SJCRH30 (cell line): ENCODE measurements around the gene ENTREP3. TPM values are rescaled to one million over a fixed set of nuclear protein-coding genes. Genes with fewer than 3 reads are reported as not detected.
A peak's percentile ranks its signal among the peaks of the same experiment; 100 is the strongest.
"Not testable (repeated sequence)": the region's sequence is repeated elsewhere in the genome, so short reads cannot be mapped to it uniquely, and the experiment has no call there.

Experiments
- DNase-seq, 2 experiments: peaks; one replicate each; pipeline ENCODE4 v3.0.0-alpha.2; 2015 to 2020
- H3K27ac ChIP-seq: fragments of 250-450 bp; sonication (Bioruptor Pico); 2 replicates; pipeline ENCODE4 v1.5.1; 2020; ENCODE audit warnings: mild to moderate bottlenecking, moderate library complexity
- H3K27me3 ChIP-seq: fragments of 250-450 bp; sonication (Bioruptor Pico); 2 replicates; pipeline ENCODE4 v1.5.1; 2020; ENCODE audit warnings: mild to moderate bottlenecking, moderate library complexity
- H3K36me3 ChIP-seq: fragments of 250-450 bp; sonication (Bioruptor Pico); 2 replicates; pipeline ENCODE4 v1.5.1; 2020; ENCODE audit warnings: mild to moderate bottlenecking, moderate library complexity
- H3K4me1 ChIP-seq: fragments of 250-450 bp; sonication (Bioruptor Pico); 2 replicates; pipeline ENCODE4 v1.5.1; 2020; ENCODE audit warnings: mild to moderate bottlenecking, moderate library complexity
- H3K4me3 ChIP-seq: fragments of 250-450 bp; sonication (Bioruptor Pico); 2 replicates; pipeline ENCODE4 v1.5.1; 2020; ENCODE audit warnings: mild to moderate bottlenecking, moderate library complexity
- H3K9me3 ChIP-seq: fragments of 250-450 bp; sonication (Bioruptor Pico); replicated peaks from 2 replicates; pipeline ENCODE4 v1.5.1; 2020; ENCODE audit warnings: mild to moderate bottlenecking, moderate library complexity
- total RNA-seq: library from RNA; depleted of rRNA; stranded (reverse); fragments of >200 nt; shearing (Covaris generic); gene quantifications from 2 replicates; pipeline ENCODE4 v1.2.3, GENCODE V29; 2014

ENTREP3 gene
- total RNA-seq, 1 experiment from 2014 or later = 12.7 TPM

DNA sequence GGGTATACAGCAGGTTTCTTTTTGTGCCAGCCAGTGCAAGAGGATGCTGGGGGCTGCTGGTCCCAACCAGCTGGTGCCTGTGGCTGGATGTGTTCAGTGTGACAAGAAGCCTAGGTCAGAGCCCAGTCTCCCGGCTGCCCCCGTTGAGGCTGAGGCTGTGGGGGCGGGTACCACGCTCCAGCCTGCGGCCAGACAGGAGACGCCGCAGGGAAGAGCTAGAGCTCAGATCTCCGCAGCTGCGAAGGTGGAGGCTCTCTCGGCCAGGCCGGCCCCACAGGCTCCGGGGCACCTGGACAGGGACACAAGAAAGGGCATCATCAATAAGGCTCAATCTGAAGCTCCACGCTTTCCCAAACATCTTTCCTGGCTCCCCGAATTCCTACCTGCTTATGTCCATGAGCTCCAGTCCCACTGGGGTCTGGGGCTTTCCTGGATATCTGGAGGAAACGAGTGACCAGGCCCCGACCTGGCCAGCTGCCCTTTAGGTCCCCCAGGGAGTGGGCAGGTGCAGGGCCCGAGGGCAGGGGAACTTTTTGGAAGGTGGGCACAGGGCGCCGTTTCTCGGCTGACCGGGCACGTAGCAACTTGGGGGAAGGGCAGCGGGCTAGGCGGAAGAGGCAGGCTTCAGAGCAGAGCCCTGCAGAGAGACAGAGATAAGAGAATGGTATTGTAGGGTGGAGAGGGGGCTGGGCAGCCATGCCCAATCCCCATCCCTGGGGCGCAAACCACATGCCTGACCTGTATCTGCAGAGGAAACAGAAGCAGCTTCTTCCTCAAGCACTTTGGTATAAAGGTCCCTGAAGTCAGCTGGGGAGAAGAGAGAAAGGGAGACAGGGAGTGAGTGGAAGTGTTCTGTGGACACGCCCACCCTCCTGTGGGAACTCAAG is 7.4 kb downstream of the ENTREP3 start:
- H3K9me3 ChIP-seq = no peaks in the 10 kb centered on the region

DNA sequence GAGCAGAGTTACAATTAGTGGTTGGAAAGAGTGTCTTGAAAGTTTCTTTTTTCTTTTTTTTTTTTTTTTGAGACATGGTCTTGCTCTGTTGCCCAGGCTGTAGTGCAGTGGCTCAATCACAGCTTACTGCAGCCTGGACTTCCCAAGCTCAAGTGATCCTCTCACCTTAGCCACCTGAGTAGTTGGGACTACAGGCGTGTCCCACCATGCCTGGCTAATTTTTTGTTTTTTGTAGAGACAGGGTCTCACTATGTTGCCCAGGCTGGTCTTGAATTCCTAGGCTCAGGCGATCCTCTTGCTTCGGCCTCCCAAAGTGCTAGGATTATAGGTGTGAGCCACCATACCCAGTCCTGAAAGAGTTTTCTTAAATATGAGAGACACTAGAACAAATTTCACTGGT is 8.5 kb downstream of the ENTREP3 start:
- H3K36me3 ChIP-seq, H3K27ac ChIP-seq, H3K27me3 ChIP-seq, H3K4me1 ChIP-seq, H3K4me3 ChIP-seq, H3K9me3 ChIP-seq, DNase-seq: not testable (repeated sequence)

More for the DNA sequence above, 7.4 kb downstream of the ENTREP3 start:
- no peaks in the 10 kb centered on the region for H3K27me3 ChIP-seq
- H3K27ac ChIP-seq = no peak overlapping the region
- DNase-seq = no peak
- H3K4me3 ChIP-seq = no peak overlapping the region
- H3K36me3 ChIP-seq = no peaks in the 10 kb centered on the region
- peaks cover 4% of the 10 kb centered on the region; the same call in 1 of the 2 replicates for H3K4me1 ChIP-seq

DNA sequence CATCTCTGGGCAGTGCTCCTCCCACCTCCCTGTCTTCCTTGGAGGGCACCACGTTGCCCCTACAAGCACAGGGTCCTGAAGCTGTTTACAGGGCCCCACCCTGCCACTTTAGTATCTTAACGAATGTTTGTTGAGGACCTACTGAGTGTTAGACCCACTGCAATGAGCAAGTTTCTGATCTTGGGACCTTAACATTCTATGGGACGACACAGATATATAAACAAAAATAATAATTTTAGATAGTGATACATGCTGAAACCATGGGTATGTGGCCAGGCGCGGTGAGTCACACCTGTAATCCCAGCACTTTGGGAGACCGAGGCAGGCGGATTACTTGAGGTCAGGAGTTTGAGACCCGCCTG is 10.1 kb downstream of the ENTREP3 start:
- no peaks in the 10 kb centered on the region for H3K36me3 ChIP-seq
- H3K4me1 ChIP-seq = peaks cover 9% of the 10 kb centered on the region; the same call in 1 of the 2 replicates
- H3K9me3 ChIP-seq = no peaks in the 10 kb centered on the region
- peak overlapping the region; percentile 89 for H3K27ac ChIP-seq
- H3K27me3 ChIP-seq = no peaks in the 10 kb centered on the region
- no peak for DNase-seq
- peak overlapping the region; percentile 68 for H3K4me3 ChIP-seq

DNA sequence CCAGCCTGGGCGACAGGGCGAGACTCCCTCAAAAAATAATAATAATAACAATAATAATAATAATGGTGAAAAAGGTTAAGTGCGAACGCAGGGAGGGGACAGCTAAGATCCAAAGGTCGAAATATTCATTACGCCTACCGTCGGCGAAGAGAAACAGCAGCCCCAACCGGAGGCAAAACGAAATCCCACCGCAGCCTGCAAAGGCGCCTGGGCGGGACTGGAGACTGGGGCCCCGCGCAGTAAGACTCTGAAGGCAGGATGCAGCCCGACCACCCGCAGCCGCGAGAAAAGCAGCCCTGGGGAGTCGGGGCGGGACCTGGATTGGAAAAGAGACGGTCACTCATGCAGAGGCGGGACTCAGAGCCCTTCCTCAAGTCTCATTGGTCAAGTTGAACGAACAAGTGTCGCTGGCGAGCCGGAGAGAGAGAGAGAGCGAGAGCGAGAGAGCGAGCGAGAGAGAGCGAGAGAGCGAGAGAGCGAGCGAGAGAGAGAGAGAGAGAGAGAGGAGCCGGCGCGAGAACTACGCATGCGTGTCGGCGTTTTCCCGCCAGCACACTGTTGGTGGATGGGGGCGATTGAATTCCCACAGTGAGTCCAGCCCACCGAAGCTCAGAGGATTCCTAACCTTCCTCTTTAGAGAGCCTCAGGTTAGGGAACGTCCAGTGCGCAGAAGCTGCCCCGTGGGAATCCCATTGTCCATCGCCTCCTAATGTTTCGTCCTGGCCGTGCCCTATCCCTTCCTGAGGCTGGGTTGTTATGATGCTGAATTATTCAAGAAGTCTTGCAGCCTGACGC is 10.7 kb downstream of the ENTREP3 start:
- Histone ChIP-seq H3K4me1 (peaks cover 9% of the 10 kb centered on the region; the same call in 1 of the 2 replicates), H3K27me3 (no peaks in the 10 kb centered on the region), H3K36me3 (no peaks in the 10 kb centered on the region), H3K27ac (peak overlapping the region; percentile 89), H3K9me3 (no peaks in the 10 kb centered on the region), H3K4me3 (peak overlapping the region; percentile 68)
- DNase-seq = peak; percentile 99

DNA sequence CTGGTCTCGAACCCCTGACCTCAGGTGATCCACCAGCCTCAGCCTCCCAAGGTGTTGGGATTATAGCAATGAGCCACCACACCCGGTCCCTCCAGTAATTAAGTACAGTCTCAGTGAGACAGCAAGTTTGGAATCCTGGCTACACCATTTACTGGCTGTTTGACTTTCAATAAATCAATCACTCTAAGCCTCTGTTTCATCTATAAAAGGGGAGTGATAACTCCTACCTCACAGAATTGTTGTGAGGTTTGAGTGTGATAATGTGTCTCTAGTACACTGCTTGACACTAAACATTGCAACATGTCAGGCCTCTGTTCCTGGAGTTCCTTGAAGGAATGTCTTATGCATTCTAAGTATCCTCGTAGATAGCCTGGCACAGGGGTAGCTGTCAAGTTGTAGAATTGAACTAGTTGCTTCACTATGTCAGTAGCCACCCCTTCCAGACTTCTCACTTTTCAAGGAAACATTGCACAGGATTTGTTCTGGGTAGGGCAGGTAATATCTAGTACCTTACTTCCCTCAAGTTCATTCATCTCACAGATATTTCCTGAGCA is 12.4 kb downstream of the ENTREP3 start:
- Histone ChIP-seq H3K27me3 (no peaks in the 10 kb centered on the region), H3K9me3 (no peaks in the 10 kb centered on the region), H3K27ac (no peak overlapping the region), H3K4me3 (peak overlapping the region; percentile 68), H3K36me3 (no peaks in the 10 kb centered on the region), H3K4me1 (peaks cover 9% of the 10 kb centered on the region; the same call in 1 of the 2 replicates)
- no peak for DNase-seq

DNA sequence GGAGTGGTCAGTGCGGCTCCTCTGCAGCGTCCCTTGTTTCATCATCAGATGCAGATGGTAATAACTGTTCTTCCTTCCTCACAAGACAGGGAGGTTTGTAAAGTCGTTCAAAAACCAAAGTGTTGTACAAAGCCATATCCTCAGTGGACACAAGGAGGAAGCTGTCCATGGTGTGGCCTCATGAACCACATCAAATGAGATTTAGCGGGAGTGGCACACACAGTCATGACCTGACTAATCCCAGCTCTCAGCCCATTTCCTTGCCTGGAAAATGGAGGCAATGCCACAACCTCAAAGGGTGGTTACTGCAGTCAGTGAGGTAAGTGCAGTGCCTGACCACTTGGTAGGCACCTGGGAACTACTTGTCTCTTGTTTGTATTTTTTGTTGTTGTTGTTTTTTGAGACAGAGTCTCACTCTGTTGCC is 13.4 kb downstream of the ENTREP3 start:
- Histone ChIP-seq H3K27ac (no peak overlapping the region), H3K36me3 (no peaks in the 10 kb centered on the region), H3K9me3 (no peaks in the 10 kb centered on the region), H3K27me3 (no peaks in the 10 kb centered on the region), H3K4me1 (peaks cover 9% of the 10 kb centered on the region; the same call in 1 of the 2 replicates), H3K4me3 (no peak overlapping the region)
- no peak for DNase-seq

DNA sequence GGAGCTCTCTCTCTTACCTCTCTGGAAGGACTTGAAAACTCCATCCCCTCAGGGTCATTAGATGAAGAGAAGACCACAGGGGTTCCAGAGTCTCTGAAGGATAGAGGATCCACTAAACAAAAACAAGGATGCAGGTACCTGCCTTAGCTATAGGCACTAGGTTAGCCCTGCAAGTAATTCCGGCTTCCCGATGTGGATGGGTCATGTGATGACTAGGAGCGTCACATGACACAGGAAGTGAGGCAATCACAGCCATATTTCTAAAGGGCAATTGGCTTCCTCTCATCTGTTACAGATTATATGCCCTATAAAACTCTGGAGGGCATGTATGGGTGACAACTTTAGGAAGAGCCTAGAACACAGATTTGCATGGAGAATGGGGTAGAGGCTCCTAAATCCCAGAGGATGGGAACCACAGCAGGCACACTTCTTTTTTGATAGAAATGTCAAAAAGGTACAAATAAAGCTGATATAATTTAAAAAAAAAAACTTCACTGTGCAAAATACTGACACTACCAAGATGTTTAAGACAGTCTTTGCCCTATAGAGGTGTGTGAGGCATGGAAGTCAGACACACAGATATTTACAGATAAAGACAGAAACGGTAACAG is 14.1 kb downstream of the ENTREP3 start:
- Histone ChIP-seq H3K27ac (peak overlapping the region; percentile 12; the same call in 1 of the 2 replicates), H3K36me3 (no peaks in the 10 kb centered on the region)

DNA sequence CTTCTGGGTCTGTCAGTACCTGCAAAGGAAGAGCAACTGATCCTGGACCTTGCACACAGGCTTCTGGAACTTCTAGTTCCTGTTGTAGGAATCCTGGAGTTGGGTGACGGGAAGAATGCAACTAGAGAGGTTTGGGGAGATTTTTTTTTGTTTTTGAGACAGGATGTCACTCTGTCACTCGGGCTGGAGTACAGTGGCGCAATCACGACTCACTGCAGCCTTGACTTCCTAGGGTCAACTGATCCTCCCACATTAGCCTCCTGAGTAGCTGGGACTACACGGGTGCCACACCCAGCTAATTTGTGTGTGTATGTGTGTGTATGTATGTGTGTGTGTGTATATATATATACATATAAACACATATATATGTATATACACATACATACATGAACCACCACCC is 18.8 kb downstream of the ENTREP3 start:
- Histone ChIP-seq H3K36me3 (no peaks in the 10 kb centered on the region), H3K9me3 (no peaks in the 10 kb centered on the region), H3K27ac (no peak overlapping the region), H3K4me3 (no peak overlapping the region), H3K4me1 (peaks cover 4% of the 10 kb centered on the region; the same call in 1 of the 2 replicates), H3K27me3 (no peaks in the 10 kb centered on the region)
- DNase-seq = no peak

More for the DNA sequence above, 14.1 kb downstream of the ENTREP3 start:
- no peaks in the 10 kb centered on the region for H3K27me3 ChIP-seq
- peak; percentile 65 to 83 for DNase-seq
- H3K4me3 ChIP-seq = peak overlapping the region; percentile 48
- no peaks in the 10 kb centered on the region for H3K9me3 ChIP-seq
- peaks cover 9% of the 10 kb centered on the region; the same call in 1 of the 2 replicates for H3K4me1 ChIP-seq

DNA sequence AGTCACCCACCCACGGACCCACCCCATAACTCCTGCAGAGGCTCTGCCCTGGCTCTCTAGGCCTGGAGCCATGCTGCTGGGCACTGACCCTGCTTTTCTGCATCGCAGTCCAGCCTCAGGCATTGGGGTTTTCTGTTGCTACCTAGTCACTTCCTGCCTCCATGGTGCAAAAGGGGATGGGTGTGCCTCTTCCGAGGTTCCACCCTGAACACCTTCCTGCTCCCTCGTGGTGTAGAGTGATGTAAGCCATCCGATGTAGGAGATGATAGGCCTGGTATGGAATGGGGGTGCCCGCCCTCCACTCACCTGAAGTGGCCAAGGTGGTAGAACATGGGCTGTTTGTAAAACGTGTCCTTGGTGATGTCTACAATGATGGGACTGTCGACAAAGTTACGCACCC is 19.9 kb downstream of the ENTREP3 start:
- H3K4me3 ChIP-seq, H3K4me1 ChIP-seq, H3K9me3 ChIP-seq, H3K27me3 ChIP-seq, DNase-seq, H3K27ac ChIP-seq, H3K36me3 ChIP-seq: not testable (repeated sequence)

DNA sequence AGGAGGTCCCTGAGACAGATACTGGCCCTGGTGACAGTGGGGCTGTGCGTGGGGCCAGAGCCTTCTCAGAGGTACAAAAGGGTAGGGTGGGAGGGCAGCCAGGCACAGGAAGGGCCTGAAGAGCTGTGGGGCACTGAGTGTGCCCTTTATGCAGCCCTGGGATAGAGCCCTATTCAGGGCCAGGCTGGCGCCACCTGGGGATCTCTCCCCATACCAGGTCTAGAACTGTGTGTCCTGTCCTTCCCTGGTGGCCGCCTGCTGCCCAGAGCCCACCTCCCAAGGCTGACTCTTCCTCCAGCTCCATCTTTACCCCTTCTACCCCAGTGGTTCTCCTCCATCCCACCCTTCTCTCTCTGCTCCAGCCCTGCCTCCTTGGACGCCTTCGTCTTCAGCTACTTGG is 21.8 kb downstream of the ENTREP3 start:
- H3K27ac ChIP-seq, H3K9me3 ChIP-seq, H3K4me1 ChIP-seq, H3K36me3 ChIP-seq, H3K27me3 ChIP-seq, H3K4me3 ChIP-seq, DNase-seq: not testable (repeated sequence)

DNA sequence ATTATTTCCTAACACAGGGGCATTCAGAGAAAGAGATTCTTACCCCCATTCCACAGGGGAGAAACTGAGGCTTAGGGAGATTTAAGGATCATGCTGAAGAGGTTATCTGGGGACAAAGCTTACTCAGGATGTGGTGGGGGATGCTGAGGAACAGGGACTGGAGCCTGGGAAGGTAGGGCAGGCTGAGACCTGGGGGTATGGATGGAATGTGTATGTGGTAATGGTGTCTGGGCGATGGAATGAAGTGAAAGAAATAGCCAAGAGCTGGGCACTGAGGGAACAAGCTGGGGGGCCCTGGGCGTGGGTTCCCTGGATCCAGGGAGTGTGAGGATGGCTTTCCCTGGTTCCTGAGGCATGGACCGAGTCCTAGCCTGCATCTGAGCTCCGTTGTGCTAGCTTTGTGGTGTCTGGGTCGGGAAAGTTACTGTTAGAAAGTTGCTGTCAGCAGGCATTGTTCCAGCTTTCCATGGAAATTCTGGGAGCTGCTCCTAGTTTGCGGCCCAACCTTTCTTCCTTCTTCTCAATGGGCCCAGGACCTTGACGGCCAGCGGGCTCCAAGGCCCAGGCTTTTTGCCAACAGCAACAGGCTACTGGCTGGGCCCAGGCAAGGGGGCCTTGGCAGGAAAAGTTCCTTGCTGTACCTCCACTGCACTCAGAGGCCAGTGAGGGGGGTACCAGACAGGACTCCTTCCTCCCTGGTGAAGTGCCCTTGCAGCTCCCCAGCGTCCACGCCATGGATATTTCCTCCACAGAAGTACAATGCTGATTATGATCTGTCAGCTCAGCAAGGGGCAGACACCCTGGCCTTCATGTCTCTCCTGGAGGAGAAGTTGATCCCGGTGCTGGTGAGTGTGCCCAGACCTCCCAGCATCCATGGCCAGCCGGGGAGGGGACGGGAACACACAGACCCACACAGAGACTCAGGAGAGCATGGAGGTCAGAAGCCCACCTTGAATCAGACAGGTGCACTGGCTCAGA is 23.0 kb downstream of the ENTREP3 start:
- not testable (repeated sequence) for H3K4me1 ChIP-seq, H3K27ac ChIP-seq, H3K36me3 ChIP-seq, H3K27me3 ChIP-seq, DNase-seq, H3K9me3 ChIP-seq, H3K4me3 ChIP-seq

DNA sequence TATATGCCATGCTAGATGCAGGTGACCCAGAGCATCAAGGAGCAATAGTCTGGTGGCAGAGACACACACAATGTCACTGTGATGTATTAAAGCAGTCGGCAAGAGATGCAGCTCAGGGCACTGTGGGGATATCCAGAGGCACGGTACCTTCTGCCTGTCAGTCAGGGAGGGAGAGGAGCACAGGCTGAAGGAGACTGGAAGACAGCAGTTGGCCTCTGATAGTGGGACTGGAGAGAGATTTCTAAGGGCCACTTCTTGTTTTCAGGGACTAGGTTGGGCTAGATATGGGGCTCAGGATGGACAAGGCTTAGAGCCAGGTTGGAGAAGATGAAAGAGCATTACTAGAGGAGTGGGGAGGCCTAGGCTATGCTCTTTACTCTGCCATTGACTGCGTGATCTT is 24.0 kb downstream of the ENTREP3 start:
- DNase-seq = not testable (repeated sequence)

DNA sequence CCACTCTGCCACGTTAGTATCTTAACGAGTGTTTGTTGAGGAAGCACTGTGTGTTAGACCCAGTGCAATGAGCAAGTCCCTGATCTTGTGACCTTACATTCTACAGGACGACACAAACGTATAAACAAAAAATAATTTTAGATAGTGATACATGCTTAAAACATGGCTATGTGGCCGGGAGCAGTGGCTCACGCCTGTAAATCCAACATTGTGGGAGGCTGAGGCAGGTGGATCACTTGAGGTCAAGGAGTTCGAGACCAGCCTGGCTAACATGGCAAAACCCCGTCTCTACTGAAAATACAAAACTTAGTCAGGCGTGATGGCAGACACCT is 27.2 kb downstream of the ENTREP3 start:
- Histone ChIP-seq H3K27ac (peak overlapping the region; percentile 68), H3K27me3 (no peaks in the 10 kb centered on the region), H3K9me3 (no peaks in the 10 kb centered on the region), H3K4me3 (peak overlapping the region; percentile 65), H3K36me3 (no peaks in the 10 kb centered on the region; the same call in 1 of the 2 replicates), H3K4me1 (peaks cover 3% of the 10 kb centered on the region)
- no peak for DNase-seq

More for the DNA sequence above, 24.0 kb downstream of the ENTREP3 start:
- not testable (repeated sequence) for H3K27me3 ChIP-seq, H3K9me3 ChIP-seq, H3K27ac ChIP-seq, H3K4me3 ChIP-seq, H3K36me3 ChIP-seq, H3K4me1 ChIP-seq
